GM12878 (cell line): ENCODE results near the gene HCN4. TPM values are rescaled to one million over a fixed set of nuclear protein-coding genes. Genes with fewer than 3 reads are reported as not detected.

ENCODE experiments used
- ATAC-seq: fragments of 200-7000 bp; cut with Tn5 transposase; 3 replicates; pipeline ENCODE4 v1.9.1; 2020; ENCODE audit warnings: mild to moderate bottlenecking, moderate library complexity
- BruUV-seq: library from RNA; stranded (reverse); fragments of 400-500 nt; replicated peaks from 2 replicates; lab custom pipeline; 2021; lab: Mats Ljungman, UMichigan
- CTCF ChIA-PET: fragments of 300-600 bp; sonication (Branson Sonifier 250); formaldehyde crosslinking; extraction: SDS; loops from one replicate; lab custom pipeline; 2021; ENCODE audit warnings: inconsistent platforms; lab: Yijun Ruan, JAX
- POLR2A ChIA-PET: fragments of 350-600 bp; formaldehyde crosslinking; extraction: SDS; loops from one replicate; lab custom pipeline; 2021; ENCODE audit warnings: inconsistent platforms; lab: Charles Lee
- RAD21 ChIA-PET: fragments of 300-600 bp; sonication (Branson Sonifier 250); formaldehyde crosslinking; loops from one replicate; lab custom pipeline; 2023; ENCODE audit warnings: antibody characterized with exemption; ENCODE audit not compliant: unreplicated experiment; lab: Charles Lee
- SMC1A ChIA-PET: fragments of 300-600 bp; sonication (Branson Sonifier 250); formaldehyde crosslinking; loops from one replicate; lab custom pipeline; 2023; ENCODE audit not compliant: unreplicated experiment, uncharacterized antibody; lab: Charles Lee
- DNase-seq: peaks from one replicate; pipeline ENCODE4 v3.0.0-alpha.2; 2011; ENCODE audit warnings: low read depth, low spot score
- FAIRE-seq: peaks from 3 replicates; lab custom pipeline; 2011; peaks lifted over from hg19 to GRCh38; lab: Jason Lieb, UNC
- H2AFZ ChIP-seq: 2 replicates; pipeline ENCODE4 v1.6.0; 2011; ENCODE audit warnings: low read depth, low read length, control low read depth; ENCODE audit not compliant: control insufficient read depth
- H3K27ac ChIP-seq: 2 replicates; pipeline ENCODE4 v1.5.1; 2011; ENCODE audit warnings: control low read depth; ENCODE audit not compliant: control insufficient read depth, insufficient read depth
- H3K27me3 ChIP-seq, 2 experiments: replicated peaks in 1 of 2; 2 replicates each; pipeline versions ENCODE4 v1.6.0 to v1.6.1; 2011; ENCODE audit warnings: low read length in 1 of 2; ENCODE audit not compliant: control insufficient read depth in 2 of 2, insufficient read depth in 2 of 2
- H3K36me3 ChIP-seq, 2 experiments: 2 replicates each; pipeline ENCODE4 v1.5.1; 2011; ENCODE audit warnings: low read length in 1 of 2; ENCODE audit not compliant: control insufficient read depth in 2 of 2, insufficient read depth in 2 of 2
- H3K4me1 ChIP-seq: 2 replicates; pipeline ENCODE4 v1.6.1; 2011; ENCODE audit warnings: mild to moderate bottlenecking, low read length, moderate library complexity, mixed read lengths; ENCODE audit not compliant: control insufficient read depth, insufficient read depth
- H3K4me2 ChIP-seq: 2 replicates; pipeline ENCODE4 v1.6.0; 2011; ENCODE audit warnings: control low read depth; ENCODE audit not compliant: control insufficient read depth, insufficient read depth
- H3K4me3 ChIP-seq: fragments of 200-600 bp; sonication (generic); 2 replicates; pipeline ENCODE4 v1.5.1; 2016
- H3K79me2 ChIP-seq: 2 replicates; pipeline ENCODE4 v1.6.0; 2011; ENCODE audit warnings: low read length; ENCODE audit not compliant: control insufficient read depth, insufficient read depth
- H3K9ac ChIP-seq: 2 replicates; pipeline ENCODE4 v1.8.0; 2011; ENCODE audit warnings: low read length, control low read depth, mixed read lengths; ENCODE audit not compliant: control insufficient read depth, insufficient read depth
- H3K9me3 ChIP-seq: replicated peaks from 3 replicates; pipeline ENCODE4 v1.5.1; 2011; ENCODE audit warnings: mild to moderate bottlenecking, low read length; ENCODE audit not compliant: control insufficient read depth, insufficient read depth
- H4K20me1 ChIP-seq: 2 replicates; pipeline ENCODE4 v1.6.0; 2011; ENCODE audit not compliant: control insufficient read depth, insufficient read depth
- ATF2 ChIP-seq: IDR thresholded peaks from 2 replicates; pipeline ENCODE4 v1.6.1; 2012; ENCODE audit warnings: low read length, inconsistent platforms
- CBFB ChIP-seq: IDR thresholded peaks from 2 replicates; pipeline ENCODE4 v1.6.1; 2016; ENCODE audit warnings: antibody characterized with exemption, low read depth
- CBX5 ChIP-seq: sonication (generic); IDR thresholded peaks from 2 replicates; pipeline ENCODE4 v1.6.1; 2016; ENCODE audit warnings: low read depth, moderate library complexity, mild to moderate bottlenecking, inconsistent platforms
- CHD2 ChIP-seq: IDR thresholded peaks from 2 replicates; pipeline ENCODE4 v1.6.1; 2011; ENCODE audit warnings: low read depth, low read length, improper control_type of control experiment, borderline replicate concordance
- EED ChIP-seq: sonication (generic); IDR thresholded peaks from 2 replicates; pipeline ENCODE4 v1.6.1; 2016; ENCODE audit warnings: antibody characterized with exemption, low read depth
- IKZF2 ChIP-seq, 2 experiments: fragments of 450-650 bp; IDR thresholded peaks; 2 replicates each; pipeline ENCODE4 v1.6.1; 2017; ENCODE audit warnings: mild to moderate bottlenecking in 2 of 2, moderate library complexity in 2 of 2
- NFXL1 ChIP-seq: fragments of 450-650 bp; IDR thresholded peaks from 2 replicates; pipeline ENCODE4 v1.6.1; 2017; ENCODE audit warnings: antibody characterized with exemption, mild to moderate bottlenecking, borderline replicate concordance
- NFYB ChIP-seq: IDR thresholded peaks from 2 replicates; pipeline ENCODE4 v1.6.1; 2011; ENCODE audit warnings: low read depth, mild to moderate bottlenecking, low read length, improper control_type of control experiment, moderate library complexity; ENCODE audit not compliant: insufficient read depth
- PML ChIP-seq: IDR thresholded peaks from 2 replicates; pipeline ENCODE4 v1.6.1; 2012; ENCODE audit warnings: low read length, inconsistent platforms
- PRDM15 ChIP-seq: fragments of 450-650 bp; formaldehyde crosslinking; IDR thresholded peaks from 2 replicates; pipeline ENCODE4 v1.4.0; 2020; ENCODE audit warnings: mild to moderate bottlenecking, moderate library complexity
- TBL1XR1 ChIP-seq: IDR thresholded peaks from 2 replicates; pipeline ENCODE4 v1.6.1; 2012; ENCODE audit warnings: low read depth, low read length, improper control_type of control experiment
- ZNF207 ChIP-seq: fragments of 450-650 bp; IDR thresholded peaks from 2 replicates; pipeline ENCODE4 v1.6.1; 2014; ENCODE audit warnings: antibody characterized with exemption, mild to moderate bottlenecking, borderline replicate concordance
- ZNF274 ChIP-seq: IDR thresholded peaks from one replicate; pipeline ENCODE4 v1.8.0; 2011; ENCODE audit not compliant: insufficient read length, insufficient read depth
- ZNF592 ChIP-seq: fragments of 450-650 bp; IDR thresholded peaks from 2 replicates; pipeline ENCODE4 v1.6.1; 2017; ENCODE audit warnings: mild to moderate bottlenecking, moderate library complexity
- WGBS: methylation state at CpG from one replicate; pipeline ENCODE4 v1.1.6; 2016; ENCODE audit warnings: low lambda C conversion rate; ENCODE audit not compliant: insufficient replicate concordance, insufficient coverage; ENCODE audit errors: missing lambda C conversion rate; 5-methylcytosine and 5-hydroxymethylcytosine counted together
- in situ Hi-C: fragments of 300-500 bp; cut with MboI; formaldehyde crosslinking; loops from 9 replicates; pipeline ENCODE4 v1.14.3; 2018; ENCODE audit warnings: mixed read lengths
- intact Hi-C: fragments of 100-400 bp; cut with micrococcal nuclease; formaldehyde crosslinking; loops from one replicate; pipeline ENCODE4 v1.14.2; 2022; ENCODE audit not compliant: unreplicated experiment
- polyA plus RNA-seq, 11 experiments: library from polyadenylated mRNA; depleted of rRNA in 4 of 11; unstranded in 6 of 11; stranded (reverse) in 5 of 11; fragments of >200 nt; fragmentation: Nextera tagmentation in 4 of 11; fragmentation: Illumina TruSeq in 1 of 11; extraction: Ambion mirVana in 4 of 11; extraction: Trizol in 1 of 11; gene quantifications; 1 replicate in 1 of 11; 2 replicates in 10 of 11; pipeline versions ENCODE4 v1.2.1 to v1.2.3, GENCODE V29; 2011 to 2016; ENCODE audit warnings: inconsistent platforms in 2 of 11, missing spikeins in 2 of 11, low read depth in 1 of 11
- total RNA-seq, 4 experiments: library from RNA; depleted of rRNA in 3 of 4; stranded (reverse); fragments of >200 nt in 3 of 4; fragmentation: Illumina TruSeq in 1 of 4; extraction: Trizol in 1 of 4; gene quantifications; 2 replicates each; pipeline versions ENCODE4 v1.2.1 to v1.2.3, GENCODE V29; 2013 to 2021

Gene HCN4
- total and polyA plus RNA-seq, 10 of the 15 experiments (the other 5 are each of a cell fraction or from before 2014, with no cell fraction given): 0.03 to 0.10 TPM; not detected in 8

GRCh38 chr15:73380661-73381060, 11.9 kb upstream of the HCN4 start (continued):
- TF ChIP-seq IKZF2 (IDR thresholded peaks at IDR 0.05) (no peak), ZNF592 (no peak), ZNF207 (no peak), NFXL1 (no peak)

- WGBS: 42% methylated on average over 12 of the region's 12 CpGs
- TF ChIP-seq CBFB (no peak), TBL1XR1 (no peak), NFYB (no peak), PML (no peak), ATF2 (no peak), EED (no peak), CHD2 (no peak), PRDM15 (no peak), CBX5 (no peak), ZNF274 (no peak)
Observed at GRCh38 chr15:73378089-73378488, 9.3 kb upstream of the HCN4 start.

More at GRCh38 chr15:73378089-73378488, 9.3 kb upstream of the HCN4 start:
- Histone ChIP-seq H4K20me1 (no peaks in the 10 kb centered on the region), H3K79me2 (no peaks in the 10 kb centered on the region), H3K9me3 (no peaks in the 10 kb centered on the region), H3K4me3 (no peak overlapping the region), H3K27me3 (no peaks in the 10 kb centered on the region), H3K4me1 (no peaks in the 10 kb centered on the region), H3K36me3 (no peaks in the 10 kb centered on the region), H3K4me2 (no peak overlapping the region), H3K9ac (no peak overlapping the region), H2AFZ (no peak overlapping the region), H3K27ac (no peak overlapping the region)
- no peak for DNase-seq
- intact Hi-C loops (no loop called here), in situ Hi-C loops (no loop called here)
- POLR2A ChIA-PET: no interaction called here
- RAD21 ChIA-PET: interaction anchor here (0.6 kb wide), 1 partner anchor 51 kb away, joined by 3 read pairs; no protein-coding TSS in a partner anchor
- CTCF ChIA-PET: no interaction called here
- no peak for FAIRE-seq
- ATAC-seq: no peak
- SMC1A ChIA-PET: no interaction called here
- no TSS peak for BruUV-seq
